DMS114 treated with DMSO at 0.1 percent for 48 hours (cell line): ENCODE data around the gene PEX7.
"Not testable (repeated sequence)": the region's sequence is repeated elsewhere in the genome, so short reads cannot be mapped to it uniquely, and the experiment has no call there.

ENCODE experiments used
- DNase-seq: peaks from one replicate; lab custom pipeline; 2025; ENCODE audit not compliant: unreplicated experiment; lab: John Stamatoyannopoulos, UW

The PEX7 gene

DNA sequence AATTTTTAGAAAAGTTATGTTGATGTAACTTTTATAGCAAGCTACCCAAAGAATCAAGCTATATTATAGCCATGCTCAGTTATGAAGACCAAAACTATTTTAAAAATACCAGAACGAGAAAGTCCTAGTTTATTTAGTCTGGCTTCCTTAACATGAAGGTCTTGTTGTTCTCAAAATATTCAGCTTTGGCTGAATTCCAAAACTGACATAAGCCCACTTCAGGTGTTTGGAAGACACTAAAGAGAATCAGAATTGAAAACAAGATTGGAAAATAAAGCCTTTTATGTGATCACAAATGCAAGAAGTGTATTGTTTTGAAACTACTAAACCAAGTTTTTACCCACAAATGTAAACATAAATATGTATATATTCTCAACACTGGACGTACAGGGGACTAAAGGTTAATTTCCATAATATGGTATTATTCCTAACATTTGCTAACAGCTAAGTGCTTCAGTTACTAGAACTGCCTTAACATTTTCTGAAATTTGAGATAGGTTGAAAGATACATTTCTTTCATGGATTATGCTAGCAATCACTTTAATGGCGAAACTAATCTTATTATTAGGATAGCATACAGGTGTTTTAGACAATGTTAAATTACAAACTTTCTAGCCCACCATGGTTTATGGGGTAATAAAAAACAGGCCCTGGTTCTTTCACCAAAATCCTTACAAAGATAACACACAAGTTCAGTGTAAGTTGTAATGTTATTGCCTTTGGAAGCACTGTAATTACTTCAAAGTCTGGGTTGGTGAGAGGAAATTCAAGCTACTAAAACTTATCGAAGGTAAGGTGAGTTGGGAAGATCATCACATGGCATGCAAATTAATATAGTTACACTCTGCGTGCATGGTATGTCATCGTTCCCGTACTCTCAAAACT, 31.7 kb upstream of the PEX7 start:
- DNase-seq: no peak

DNA sequence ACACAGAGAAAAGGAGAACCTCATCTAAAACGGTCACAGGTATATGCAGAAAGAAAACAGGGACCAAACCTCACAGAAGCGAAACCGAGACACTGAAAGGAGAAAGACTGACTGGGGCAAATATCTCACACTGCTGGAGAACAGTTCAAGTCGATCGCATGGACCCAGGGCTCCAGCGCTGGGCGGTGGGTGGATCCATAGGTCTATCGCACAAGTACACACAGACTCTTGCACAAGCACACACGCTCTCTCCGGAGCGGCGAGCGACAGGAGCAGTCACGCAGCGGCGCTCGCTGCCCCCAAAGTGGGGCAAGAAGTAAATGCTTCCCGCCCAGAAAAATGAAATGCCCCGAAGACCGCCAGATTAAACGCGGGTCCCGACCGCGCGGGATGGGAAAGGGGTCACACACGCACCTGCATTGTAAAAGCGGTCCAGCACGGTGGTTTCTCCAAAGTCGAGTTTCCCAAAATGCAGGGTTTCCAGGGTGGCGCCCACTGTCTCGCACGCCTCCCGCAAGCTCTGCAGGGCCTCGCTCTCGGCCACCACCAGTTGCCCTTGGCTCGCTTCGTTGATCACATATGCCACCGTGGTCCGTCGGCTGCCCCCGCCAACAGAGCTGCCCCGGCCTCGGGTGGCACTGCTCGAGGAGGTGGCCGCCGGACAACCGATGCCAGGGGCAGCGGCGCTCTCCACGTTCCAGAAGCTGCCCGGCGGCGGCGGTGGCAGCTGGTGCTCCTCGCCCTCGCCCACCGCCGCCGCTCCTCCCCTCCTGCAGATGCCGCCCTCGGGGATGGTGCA, 30.9 kb upstream of the PEX7 start:
- peak; percentile 1 for DNase-seq

DNA sequence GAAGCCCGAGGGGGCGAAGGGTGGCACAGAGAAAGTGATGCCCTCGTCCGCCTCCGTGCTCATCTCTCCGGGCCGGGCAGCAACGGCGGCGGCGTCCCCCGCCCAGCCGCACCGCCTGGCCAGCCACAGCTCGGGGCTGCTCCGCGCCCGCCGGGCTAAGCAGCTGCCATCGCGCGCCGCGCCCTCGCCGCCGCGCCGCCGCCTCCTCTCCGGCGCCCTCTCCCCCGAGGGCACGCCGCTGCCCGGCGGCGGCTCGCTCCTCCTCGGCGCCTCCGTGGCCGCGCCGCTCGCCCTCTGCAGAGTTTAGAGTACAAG, 30.3 kb upstream of the PEX7 start:
- no peak for DNase-seq

DNA sequence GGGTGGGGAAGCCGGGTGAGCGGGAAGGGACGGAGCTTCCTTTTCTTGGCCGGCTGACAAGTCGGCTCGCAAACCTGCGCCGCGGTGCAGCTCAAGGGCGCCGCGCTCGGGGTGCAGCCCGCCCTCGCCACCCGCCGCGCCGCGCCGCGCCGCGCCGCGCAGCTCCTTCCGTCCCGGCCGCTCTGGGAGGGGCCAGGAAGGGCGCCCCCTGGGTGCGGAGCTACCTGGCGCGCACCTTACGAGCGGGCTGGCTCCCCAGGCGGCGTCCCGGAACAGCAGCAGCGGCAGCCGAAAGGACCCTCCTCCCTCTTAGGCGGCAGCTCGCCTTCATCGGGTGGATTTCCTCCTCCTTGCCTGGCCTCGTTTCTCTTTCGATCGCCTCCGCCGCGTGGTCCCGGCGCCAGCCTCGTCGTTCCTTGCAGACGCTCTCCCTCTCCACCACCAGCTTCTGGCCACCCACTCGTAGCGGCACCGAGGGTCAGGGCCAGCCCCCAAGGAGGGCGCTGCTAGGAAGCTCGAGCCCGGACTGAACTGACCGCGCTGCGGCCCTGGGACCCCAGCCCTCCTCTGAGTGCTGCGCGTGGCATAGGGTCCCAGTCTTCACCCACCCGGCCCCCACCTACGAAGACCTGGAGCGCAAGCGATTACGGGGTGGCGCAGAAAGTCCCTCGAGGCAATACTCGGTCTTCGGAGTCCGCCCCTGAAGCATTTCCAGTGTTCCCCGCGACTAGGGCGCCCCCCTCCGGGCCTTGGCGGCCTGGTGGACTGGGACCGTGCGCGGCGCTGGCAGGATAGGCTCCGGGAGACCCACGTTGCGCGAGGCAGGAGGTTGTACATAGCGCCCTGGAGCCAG, 29.8 kb upstream of the PEX7 start, which contains the start of gene MAP3K5:
TSS of gene MAP3K5 (minus strand) at position 68 of the 853 bp plus-strand sequence. CDS start 320 bp downstream, outside the sequence.
- DNase-seq: peak; percentile 21

DNA sequence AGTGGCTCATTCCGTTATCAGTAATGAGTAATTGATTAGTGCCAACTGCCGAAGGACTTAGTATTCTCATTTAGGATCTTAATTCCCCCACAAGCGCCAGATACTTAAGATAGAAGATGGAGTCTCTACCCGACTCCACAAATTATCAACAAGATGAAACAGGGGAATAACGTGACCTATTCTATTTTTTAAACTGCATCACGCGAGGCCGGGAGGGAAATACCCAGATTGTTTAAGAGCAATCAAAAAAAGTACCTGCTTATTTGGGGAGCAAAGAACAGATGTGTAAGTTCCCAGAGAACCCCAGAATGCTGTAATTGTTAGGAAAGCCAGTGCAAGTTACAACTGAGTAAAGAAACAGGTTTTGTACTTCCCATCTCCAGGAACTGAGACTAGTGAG, 29.0 kb upstream of the PEX7 start:
- DNase-seq: no peak

DNA sequence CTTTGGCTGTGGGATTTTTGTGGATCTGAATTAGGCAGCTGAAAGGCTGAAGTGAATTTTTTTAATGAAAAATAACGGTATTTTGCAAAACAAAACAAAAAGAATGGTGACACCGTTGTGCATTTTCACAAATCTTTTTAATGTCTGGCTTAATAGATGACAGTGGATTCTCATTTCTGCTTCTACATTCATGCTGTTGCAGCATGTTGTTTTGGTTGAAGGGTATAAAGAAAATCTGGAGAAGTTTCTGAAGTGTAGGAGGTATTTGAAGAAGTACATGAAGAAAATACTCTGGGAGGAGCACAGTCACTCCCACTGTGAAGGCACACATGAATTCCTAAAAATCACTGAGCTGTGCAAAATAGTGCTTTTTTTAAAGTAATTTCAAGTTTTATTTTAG, 27.0 kb upstream of the PEX7 start:
- DNase-seq: no peak

DNA sequence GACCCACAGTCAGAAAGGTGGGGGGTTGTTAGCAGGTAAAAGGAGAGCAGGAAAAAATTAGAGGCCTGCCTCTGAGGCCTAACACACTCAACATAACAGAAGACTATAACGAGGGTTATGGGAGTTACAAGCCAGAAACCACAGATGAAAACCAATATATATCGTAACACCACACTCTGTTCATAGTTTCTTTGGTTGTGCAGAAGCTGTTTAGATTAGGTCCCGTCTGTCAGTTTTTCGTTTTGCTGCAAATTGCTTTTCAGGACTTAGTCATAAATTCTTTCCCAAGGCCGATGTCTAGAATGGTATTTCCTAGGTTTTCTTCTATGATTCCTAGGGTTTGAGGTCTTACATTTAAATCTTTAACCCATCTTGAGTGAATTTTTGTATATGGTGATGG, 26.4 kb upstream of the PEX7 start:
- DNase-seq: no peak

DNA sequence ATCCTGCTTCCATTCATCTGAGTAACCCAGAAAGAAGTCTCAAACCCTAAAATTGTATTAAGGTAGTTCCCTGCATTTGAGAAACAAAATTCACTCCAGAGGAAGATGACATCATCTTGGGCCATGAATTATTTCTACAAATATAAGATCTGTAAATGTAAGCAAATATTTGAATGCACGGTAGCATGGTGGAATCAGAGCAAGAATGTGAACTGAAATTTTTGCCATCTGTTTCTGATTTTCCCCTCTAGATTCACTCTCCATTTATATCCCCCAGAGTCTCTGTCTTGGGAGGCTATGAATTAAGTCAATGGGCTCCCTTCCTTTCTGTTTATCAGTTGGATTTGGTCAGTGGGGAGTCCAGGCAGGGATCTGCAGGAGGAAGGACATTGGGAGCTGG, 24.3 kb upstream of the PEX7 start:
- DNase-seq: no peak

DNA sequence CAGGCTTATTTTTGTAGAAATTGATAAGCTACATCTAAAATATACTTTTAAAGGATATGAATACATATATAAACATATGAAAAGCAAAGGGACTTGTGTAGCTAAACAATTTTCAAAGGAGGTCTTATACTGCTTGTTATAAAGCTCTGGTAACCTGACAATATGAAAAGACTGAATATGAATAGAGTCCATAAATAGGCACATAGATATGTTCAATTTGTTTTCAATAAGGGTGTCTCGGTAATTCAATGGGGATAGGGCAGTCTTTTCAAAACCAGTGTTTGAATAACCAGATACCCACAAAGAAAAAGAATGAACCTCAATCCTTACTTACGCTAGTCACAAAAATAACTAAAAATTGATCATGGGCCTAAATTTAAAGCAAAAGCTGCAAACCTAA, 20.8 kb upstream of the PEX7 start:
- no peak for DNase-seq

DNA sequence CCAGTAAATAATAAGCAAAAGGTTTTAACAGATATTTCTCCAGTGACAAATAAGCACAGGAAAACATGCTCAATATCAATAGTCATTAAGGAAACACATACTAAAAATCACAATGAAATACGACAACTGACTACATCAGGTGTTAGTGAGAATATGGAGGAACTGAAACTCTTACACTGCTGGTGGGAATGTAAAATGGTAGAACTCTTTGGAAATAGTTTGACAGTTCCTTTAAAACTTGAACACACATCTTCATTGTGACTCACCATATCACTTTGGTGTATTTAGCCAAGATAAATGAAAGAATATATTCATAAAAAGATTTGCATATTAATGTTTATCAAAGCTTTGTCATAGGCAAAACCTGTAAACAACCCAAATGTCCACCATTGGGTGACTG, 18.8 kb upstream of the PEX7 start:
- DNase-seq: no peak

DNA sequence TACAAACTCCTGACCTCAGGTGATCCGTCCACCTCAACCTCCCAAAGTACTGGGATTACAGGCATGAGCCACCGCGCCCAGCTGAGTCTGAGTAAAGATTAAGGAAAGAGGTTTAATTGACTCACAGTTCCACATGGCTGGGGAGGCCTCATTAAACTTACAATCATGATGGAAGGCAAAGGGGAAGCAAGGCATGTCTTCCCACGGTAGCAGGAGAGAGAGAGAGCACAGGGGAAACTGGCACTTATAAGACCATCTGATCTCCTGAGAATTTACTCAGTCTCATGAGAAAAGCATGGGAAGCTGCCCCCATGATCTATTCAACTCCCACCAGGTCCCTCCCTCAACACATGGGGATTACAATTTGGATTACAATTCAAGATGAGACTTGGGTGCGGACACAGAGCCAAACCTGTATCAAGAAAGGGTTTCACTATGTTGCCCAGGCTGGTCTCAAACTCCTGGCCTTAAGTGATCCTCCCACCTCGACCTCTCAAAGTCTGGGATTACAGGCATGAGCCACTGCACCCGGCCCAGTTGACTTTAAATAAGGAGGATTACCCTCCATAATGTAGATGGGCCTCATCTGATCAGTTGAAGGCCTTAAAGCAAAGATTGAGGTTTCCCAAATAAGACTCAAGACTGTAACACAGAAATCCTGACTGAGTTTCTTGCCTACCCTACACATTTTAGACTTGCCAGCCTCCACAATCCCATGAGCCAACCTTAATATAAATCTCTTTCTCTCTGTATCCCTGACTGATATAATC, 13.1 kb upstream of the PEX7 start:
- no peak for DNase-seq

DNA sequence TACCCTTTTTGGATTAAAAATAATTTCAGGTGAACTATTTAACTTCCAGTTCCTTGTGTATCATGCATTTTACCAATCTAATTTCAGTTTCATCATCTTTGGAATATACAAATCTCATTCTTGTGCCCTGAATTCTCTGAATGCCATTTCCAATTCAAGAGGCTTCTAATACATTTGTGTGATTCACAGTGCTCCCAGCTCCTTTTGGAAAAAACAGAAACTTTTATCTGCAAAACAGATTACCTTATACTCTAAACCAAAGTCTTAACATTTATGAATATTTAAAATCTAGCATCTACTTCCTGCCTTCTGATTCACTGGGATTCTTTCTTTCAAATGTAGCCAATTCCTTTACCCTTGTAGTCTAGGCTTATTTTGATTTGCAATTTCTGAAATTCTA, 11.1 kb upstream of the PEX7 start:
- DNase-seq: no peak

DNA sequence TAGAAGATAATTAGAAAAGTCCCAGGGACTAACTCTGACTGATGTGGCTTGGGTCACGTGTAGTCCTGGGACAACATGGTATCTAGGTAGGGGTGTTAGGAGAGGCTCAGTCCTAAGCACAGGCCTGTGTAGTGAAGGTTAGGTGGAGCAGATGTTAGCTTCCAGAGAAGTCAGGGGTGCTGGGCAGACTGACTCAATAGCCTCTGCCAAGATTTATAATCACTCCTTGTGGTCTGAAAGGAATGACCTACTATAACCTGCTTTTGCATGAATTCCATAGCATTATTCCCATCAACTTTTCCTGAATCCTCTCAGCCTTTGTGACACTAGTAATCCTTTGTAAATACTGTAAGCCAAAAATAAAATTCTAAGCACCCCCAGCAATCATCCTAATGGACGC, 10.2 kb upstream of the PEX7 start:
- no peak for DNase-seq

DNA sequence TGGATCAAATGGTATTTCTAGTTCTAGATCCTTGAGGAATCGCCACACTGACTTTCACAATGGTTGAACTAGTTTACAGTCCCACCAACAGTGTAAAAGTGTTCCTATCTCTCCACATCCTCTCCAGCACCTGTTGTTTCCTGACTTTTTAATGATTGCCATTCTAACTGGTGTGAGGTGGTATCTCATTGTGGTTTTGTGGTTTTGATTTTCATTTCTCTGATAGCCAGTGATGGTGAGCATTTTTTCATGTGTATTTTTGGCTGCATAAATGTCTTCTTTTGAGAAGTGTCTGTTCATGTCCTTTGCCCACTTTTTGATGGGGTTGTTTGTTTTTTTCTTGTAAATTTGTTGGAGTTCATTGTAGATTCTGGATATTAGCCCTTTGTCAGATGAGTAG, 6.8 kb upstream of the PEX7 start:
- DNase-seq: not testable (repeated sequence)

DNA sequence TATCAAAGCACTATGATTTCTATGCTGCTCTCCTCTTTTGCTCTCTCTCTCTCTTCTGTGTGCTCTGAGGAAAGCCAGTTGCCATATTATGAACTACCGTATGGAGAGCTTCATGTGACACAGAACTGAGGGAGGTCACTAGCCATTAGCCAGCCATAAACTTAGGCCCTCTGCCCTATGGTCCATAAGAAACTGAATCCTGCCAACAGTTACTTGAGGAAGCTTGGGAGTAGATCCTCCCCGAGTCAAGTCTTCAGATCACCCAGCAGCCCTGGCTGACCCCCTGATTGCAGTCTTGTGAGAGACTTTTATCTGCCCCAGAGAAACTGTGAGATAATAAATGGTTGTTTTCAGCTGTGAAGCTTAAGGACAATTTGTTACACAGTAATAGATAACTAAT, 5.7 kb upstream of the PEX7 start:
- DNase-seq: no peak

DNA sequence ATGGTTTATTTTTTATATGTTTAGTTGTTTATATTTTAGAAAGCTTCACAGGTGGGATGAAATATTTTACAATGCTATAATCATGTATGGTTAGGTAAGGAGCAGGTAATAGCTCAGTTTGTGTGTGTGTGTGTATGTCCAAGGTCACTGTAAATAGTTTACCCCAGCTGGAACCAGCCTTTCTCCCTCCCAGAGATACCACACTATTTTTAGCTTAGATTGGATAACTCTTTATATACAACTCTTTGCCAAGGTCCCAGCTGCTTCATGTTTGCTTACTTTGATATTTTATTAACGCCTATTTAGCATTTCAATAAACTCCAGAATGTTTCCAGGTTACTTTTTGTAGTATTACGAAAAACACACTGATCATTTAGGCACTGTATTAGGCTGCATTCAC, 1.8 kb upstream of the PEX7 start:
- no peak for DNase-seq

DNA sequence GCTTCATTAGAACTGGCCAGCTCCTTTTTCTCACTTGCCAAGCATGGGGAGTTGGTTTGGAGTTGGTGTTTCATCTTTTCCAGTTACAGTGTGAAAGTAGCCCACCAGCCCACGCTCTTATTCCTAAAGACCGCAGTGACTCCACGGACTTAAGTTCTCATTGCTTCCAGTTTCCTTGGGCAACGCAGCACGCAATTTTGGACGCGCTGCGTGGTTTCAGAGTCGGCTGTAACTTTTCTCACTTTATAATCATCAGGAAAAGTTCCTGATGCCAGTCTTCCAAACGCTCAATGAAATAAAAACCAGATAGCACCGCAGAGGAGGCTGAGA, 381 bp upstream of the PEX7 start:
- DNase-seq: no peak

DNA sequence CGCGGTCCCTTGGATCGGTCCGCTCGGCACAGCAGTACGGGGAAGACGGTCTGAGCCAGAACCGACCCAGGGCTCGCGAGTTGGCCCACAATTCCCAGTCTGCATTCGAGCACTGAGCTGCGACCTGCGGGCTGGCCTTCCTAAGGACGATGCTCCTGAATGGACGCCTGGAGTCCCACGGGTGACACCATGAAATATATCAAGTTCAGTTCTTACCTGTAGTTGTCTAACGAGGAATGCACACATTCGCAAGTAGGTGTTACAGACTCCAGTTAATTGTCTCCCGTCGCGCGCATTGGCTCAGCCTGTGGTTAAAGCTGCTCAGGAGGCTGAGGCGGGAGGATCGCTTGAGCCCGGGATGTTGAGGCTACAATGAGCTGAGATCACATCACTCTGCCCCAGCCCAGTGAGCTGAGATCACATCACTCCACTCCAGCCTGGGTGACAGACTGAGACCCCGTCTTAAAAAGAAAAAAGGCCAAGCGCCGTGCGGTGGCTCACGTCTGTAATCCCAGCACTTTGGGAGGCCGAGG, 802 bp downstream of the PEX7 start:
- no peak for DNase-seq

DNA sequence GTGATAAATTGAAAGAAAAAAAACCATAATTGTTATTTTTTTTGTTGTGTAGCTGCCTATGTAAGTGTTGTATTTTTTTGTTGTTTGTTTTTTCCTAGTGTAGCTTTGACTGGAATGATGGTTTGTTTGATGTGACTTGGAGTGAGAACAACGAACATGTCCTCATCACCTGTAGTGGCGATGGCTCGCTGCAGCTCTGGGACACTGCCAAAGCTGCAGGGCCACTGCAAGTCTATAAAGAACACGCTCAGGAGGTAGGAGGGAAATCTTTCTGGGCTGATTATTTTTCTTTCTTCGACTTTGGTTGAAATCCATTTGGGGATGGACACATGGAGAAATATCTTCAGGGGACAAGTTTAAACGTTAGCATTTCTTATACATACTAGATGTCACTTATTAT, 3.8 kb downstream of the PEX7 start:
- DNase-seq: no peak

DNA sequence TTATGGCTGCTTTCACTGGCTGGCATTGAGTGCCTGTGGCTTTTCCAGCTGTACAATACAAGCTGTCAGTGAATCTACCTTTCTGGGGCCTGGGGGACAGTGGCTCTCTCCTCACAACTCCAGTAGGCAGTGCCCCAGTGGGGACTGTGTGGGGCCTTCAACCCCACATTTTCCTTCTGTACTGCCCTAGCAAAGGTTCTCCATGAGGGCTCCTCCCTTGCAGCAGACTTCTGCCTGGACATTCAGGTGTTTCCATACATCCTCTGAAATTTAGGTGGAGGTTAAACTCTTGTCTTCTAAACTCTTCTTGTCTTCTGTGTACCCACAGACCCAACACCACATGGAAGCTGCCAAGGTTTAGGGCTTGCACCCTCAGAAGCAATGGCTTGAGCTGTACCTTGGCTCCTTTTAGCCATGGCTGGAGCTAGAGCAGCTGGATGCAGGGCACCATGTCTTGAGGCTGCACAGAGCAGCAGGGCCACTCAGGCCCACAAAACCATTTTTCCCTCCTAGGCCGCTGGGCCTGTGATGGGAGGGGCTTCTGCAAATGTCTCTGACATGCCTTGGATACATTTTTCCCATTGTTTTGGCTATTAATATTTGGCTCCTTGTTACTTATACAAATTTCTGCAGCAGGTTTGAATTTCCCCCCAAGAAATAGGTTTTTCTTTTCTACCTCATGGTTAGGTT, 9.6 kb downstream of the PEX7 start:
- DNase-seq: no peak
